Fibroblast of lung (primary cell): Measurements from ENCODE around the gene TMA7B. TPM values are rescaled to one million over a fixed set of nuclear protein-coding genes. Genes with fewer than 3 reads are reported as not detected.
A peak's percentile ranks its signal among the peaks of the same experiment; 100 is the strongest.

Experiments used
- DNase-seq, 2 donors: peaks; one replicate each; pipeline versions ENCODE4 v3.0.0 to v3.0.0-alpha.2; 2010; ENCODE audit warnings: low read depth in 2 of 2
- H2AFZ ChIP-seq: 2 replicates; pipeline ENCODE4 v1.5.1; 2012; ENCODE audit warnings: low read length, control low read depth, inconsistent platforms
- H3K27ac ChIP-seq: 2 replicates; pipeline ENCODE4 v1.5.1; 2011; ENCODE audit warnings: low read length, control low read depth; ENCODE audit not compliant: insufficient read depth
- H3K27me3 ChIP-seq: 2 replicates; pipeline ENCODE4 v1.5.1; 2011; ENCODE audit warnings: mild to moderate bottlenecking, low read length; ENCODE audit not compliant: control insufficient read depth, insufficient read depth
- H3K36me3 ChIP-seq: 2 replicates; pipeline ENCODE4 v1.5.1; 2011; ENCODE audit warnings: low read length; ENCODE audit not compliant: control insufficient read depth, insufficient read depth
- H3K4me1 ChIP-seq: 2 replicates; pipeline ENCODE4 v1.5.1; 2011; ENCODE audit warnings: low read length; ENCODE audit not compliant: control insufficient read depth, insufficient read depth; ENCODE audit errors: extremely low read depth
- H3K4me2 ChIP-seq: 2 replicates; pipeline ENCODE4 v1.5.1; 2011; ENCODE audit warnings: low read length, control low read depth; ENCODE audit not compliant: insufficient read depth; ENCODE audit errors: extremely low read depth
- H3K4me3 ChIP-seq, 4 experiments: fragments of 200-600 bp in 1 of 4; sonication (generic) in 1 of 4; replicated peaks in 1 of 4; 2 replicates each; pipeline ENCODE4 v1.5.1; 2011 to 2016; ENCODE audit warnings: low read length in 4 of 4, low read depth in 3 of 4, mild to moderate bottlenecking in 3 of 4, control low read depth in 2 of 4, inconsistent platforms in 1 of 4, mixed read lengths in 1 of 4; ENCODE audit not compliant: insufficient read depth in 1 of 4; ENCODE audit errors: control extremely low read depth in 1 of 4
- H3K79me2 ChIP-seq: 2 replicates; pipeline ENCODE4 v1.5.1; 2012; ENCODE audit warnings: mild to moderate bottlenecking, low read length, inconsistent platforms; ENCODE audit not compliant: control insufficient read depth, insufficient read depth
- H3K9ac ChIP-seq: 2 replicates; pipeline ENCODE4 v1.5.1; 2011; ENCODE audit warnings: mild to moderate bottlenecking, low read length, control low read depth; ENCODE audit not compliant: insufficient read depth
- H3K9me3 ChIP-seq: 2 replicates; pipeline ENCODE4 v1.5.1; 2012; ENCODE audit warnings: low read depth, low read length; ENCODE audit not compliant: control insufficient read depth, insufficient read depth
- H4K20me1 ChIP-seq: 2 replicates; pipeline ENCODE4 v1.5.1; 2011; ENCODE audit warnings: low read length; ENCODE audit not compliant: control insufficient read depth, insufficient read depth; ENCODE audit errors: extremely low read depth
- EZH2 ChIP-seq: IDR thresholded peaks from 2 replicates; pipeline ENCODE4 v1.5.1; 2012; ENCODE audit warnings: low read length, control low read depth, mild to moderate bottlenecking; ENCODE audit errors: missing control alignments
- polyA plus RNA-seq, 2 donors: library from polyadenylated mRNA; depleted of rRNA in 1 of 2; stranded (reverse) in 1 of 2; unstranded in 1 of 2; fragments of >200 nt; gene quantifications; 2 replicates each; pipeline ENCODE4 v1.2.1, GENCODE V29; 2011 to 2012; ENCODE audit warnings: missing spikeins in 1 of 2
- total RNA-seq: library from RNA; depleted of rRNA; stranded (reverse); fragments of >200 nt; gene quantifications from 2 replicates; pipeline ENCODE4 v1.2.1, GENCODE V29; 2014
- TF ChIP-seq, protein P1 (sequence below), 2 donors: IDR thresholded peaks in 1 of 2; conservative IDR thresholded peaks in 1 of 2; 1 replicate in 1 of 2; 2 replicates in 1 of 2; pipeline ENCODE4 v1.5.1; 2011 to 2012; ENCODE audit warnings: low read length in 2 of 2, control low read depth in 1 of 2, inconsistent platforms in 1 of 2, low read depth in 1 of 2, mild to moderate bottlenecking in 1 of 2

Gene TMA7B
- total and polyA plus RNA-seq, 2 donors (not counting 1 experiment from before 2014, with no cell fraction given), result not detected

DNA sequence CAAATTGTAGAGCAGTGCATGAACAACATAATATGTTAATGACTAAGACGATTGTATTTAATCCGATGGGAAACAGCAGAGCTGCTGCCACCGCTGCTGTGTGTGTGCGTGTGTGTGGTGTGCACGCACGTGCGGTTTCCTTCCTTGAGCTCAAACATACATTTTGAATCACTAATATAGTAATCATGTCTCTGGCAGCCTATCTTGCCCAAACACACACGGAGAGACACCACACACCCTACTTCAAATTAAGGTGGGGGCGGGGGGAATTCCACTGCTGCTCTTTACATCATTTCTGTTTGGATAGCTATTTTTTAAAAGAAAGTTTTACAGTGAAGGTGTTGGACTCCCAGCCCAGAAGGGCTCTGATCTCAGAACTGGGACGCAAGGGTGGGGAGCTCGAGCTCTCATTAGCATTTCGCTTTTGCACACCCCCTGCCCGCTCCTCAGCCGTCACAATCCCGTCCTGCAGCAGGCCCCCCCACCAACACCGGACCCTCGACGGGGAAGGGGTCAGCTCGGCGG lies 33.9 kb downstream of the TMA7B start:
- Histone ChIP-seq H3K4me2 (no peak overlapping the region), H3K4me1 (no peaks in the 10 kb centered on the region), H3K27ac (no peak overlapping the region), H4K20me1 (no peaks in the 10 kb centered on the region), H3K36me3 (no peaks in the 10 kb centered on the region), H3K79me2 (no peaks in the 10 kb centered on the region), H3K9ac (no peak overlapping the region), H3K9me3 (no peaks in the 10 kb centered on the region), H3K27me3 (peaks cover 6% of the 10 kb centered on the region), H3K4me3 (no peak overlapping the region), H2AFZ (no peak overlapping the region)
- DNase-seq, result no peak
- TF ChIP-seq EZH2, result peak; percentile 54
- TF ChIP-seq, protein P1, sequence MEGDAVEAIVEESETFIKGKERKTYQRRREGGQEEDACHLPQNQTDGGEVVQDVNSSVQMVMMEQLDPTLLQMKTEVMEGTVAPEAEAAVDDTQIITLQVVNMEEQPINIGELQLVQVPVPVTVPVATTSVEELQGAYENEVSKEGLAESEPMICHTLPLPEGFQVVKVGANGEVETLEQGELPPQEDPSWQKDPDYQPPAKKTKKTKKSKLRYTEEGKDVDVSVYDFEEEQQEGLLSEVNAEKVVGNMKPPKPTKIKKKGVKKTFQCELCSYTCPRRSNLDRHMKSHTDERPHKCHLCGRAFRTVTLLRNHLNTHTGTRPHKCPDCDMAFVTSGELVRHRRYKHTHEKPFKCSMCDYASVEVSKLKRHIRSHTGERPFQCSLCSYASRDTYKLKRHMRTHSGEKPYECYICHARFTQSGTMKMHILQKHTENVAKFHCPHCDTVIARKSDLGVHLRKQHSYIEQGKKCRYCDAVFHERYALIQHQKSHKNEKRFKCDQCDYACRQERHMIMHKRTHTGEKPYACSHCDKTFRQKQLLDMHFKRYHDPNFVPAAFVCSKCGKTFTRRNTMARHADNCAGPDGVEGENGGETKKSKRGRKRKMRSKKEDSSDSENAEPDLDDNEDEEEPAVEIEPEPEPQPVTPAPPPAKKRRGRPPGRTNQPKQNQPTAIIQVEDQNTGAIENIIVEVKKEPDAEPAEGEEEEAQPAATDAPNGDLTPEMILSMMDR (conservative IDR thresholded peaks at IDR 0.05 in 1 of 2, IDR thresholded peaks at IDR 0.05 in 1 of 2; ENCODE audit: low read depth in 1 of 2, low read length in 2 of 2), result no peak

DNA sequence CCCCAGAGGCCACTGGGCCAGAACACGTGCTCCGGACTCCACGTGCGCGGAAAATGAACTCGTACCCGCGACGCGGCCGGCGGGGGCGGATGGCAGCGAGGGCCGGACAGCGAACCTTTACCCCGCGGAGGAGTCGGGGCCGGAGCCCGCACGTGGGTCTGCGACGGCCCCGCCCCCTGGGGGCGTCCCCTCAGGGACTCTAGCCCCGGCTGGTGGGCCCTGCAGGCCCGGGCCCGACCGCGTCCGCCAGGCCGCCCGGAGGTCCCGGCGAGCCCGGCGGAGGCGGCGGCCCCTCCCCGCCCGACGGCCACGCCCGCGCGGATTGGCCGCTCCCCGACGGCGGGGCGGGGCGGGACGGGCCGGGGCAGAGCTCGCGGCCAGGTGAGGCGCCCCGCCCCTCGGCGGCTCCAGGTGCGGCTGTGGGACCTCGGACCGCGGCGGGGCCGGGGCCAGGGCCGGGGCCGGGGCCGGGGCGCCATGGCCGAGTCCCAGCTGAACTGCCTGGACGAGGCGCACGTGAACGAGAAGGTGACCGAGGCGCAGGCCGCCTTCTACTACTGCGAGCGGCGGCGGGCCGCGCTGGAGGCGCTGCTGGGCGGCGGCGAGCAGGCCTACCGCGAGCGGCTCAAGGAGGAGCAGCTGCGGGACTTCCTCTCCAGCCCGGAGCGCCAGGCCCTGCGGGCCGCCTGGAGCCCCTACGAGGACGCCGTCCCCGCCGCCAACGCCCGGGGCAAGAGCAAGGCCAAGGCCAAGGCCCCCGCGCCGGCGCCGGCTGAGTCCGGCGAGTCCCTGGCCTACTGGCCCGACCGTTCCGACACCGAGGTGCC lies 34.6 kb downstream of the TMA7B start, which contains the start of gene FAM83F:
TSS of gene FAM83F (plus strand) at position 389 of the 827 bp plus-strand sequence. CDS start at position 478, 89 bp downstream.
- Histone ChIP-seq H3K27ac (no peak within 1 kb of the TSS), H2AFZ (no peak within 1 kb of the TSS), H3K27me3 (peaks cover 9% of the 10 kb centered on the region), H3K9me3 (no peaks in the 10 kb centered on the region), H4K20me1 (no peaks in the 10 kb centered on the region), H3K4me1 (no peaks in the 10 kb centered on the region), H3K36me3 (no peaks in the 10 kb centered on the region), H3K9ac (no peak within 1 kb of the TSS), H3K4me3 (no peak within 1 kb of the TSS), H3K4me2 (no peak within 1 kb of the TSS), H3K79me2 (no peaks in the 10 kb centered on the region)
- TF ChIP-seq, protein P1 (conservative IDR thresholded peaks at IDR 0.05 in 1 of 2, IDR thresholded peaks at IDR 0.05 in 1 of 2; ENCODE audit: low read depth in 1 of 2, low read length in 2 of 2), result no peak
- no peak for TF ChIP-seq EZH2
- no peak for DNase-seq

DNA sequence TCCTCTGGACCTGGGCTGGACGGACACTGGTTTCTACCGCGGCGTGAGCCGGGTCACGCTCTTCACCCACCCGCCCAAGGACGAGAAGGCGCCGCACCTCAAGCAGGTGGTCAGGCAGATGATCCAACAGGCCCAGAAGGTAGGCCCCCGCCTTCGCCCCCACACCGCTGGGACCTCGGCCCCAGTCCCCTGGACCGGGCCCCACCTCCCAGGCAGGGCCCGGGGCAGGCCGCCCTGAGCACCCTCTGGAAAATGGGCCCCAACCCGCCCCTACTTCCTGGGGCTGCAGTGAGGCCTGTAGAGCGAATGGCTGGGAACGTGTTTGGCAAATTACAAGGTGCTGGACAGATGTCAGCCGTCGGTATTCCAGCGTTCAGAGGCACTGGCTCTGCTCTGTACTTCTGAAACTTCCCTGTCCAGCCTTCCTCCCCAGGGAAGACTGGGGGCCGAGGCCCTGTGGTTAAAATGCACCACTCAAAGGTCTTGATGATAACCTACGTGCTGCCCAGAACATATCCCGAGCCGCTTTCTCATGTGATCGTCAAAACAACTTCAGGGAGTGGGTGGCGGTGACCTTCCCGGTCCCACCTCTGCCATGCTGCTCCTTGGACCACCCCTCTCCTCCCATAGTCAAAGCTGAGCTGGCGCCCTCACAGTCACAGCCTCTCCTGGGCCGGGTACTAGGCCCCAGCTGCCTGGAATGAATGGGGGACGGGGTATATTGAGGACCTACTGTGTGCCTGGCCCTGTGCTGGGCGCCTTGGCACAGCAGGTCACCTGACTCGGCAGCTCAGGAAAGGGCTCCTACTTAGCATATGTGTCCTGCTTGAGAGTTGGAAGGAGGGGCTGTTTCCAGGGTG lies 35.4 kb downstream of the TMA7B start:
- Histone ChIP-seq H3K4me2 (no peak overlapping the region), H3K27me3 (peaks cover 9% of the 10 kb centered on the region), H3K4me1 (no peaks in the 10 kb centered on the region), H4K20me1 (no peaks in the 10 kb centered on the region), H3K9me3 (no peaks in the 10 kb centered on the region), H2AFZ (no peak overlapping the region), H3K4me3 (no peak overlapping the region), H3K9ac (no peak overlapping the region), H3K27ac (no peak overlapping the region), H3K79me2 (no peaks in the 10 kb centered on the region), H3K36me3 (no peaks in the 10 kb centered on the region)
- TF ChIP-seq, protein P1 (conservative IDR thresholded peaks at IDR 0.05 in 1 of 2, IDR thresholded peaks at IDR 0.05 in 1 of 2; ENCODE audit: low read depth in 1 of 2, low read length in 2 of 2), result no peak
- DNase-seq, result no peak
